Mesendoderm (in vitro differentiated cells): ENCODE data around the gene RASA3.

ENCODE experiments used
- DNase-seq: peaks from one replicate; pipeline ENCODE4 v3.0.0; 2013
- H2AK5ac ChIP-seq: 2 replicates; pipeline ENCODE4 v1.6.1; 2013; ENCODE audit warnings: low read length, inconsistent platforms
- H2BK120ac ChIP-seq: 2 replicates; pipeline ENCODE4 v1.6.1; 2013; ENCODE audit warnings: low read depth, mild to moderate bottlenecking, low read length, moderate library complexity, mixed read lengths
- H2BK15ac ChIP-seq: replicated peaks from 2 replicates; pipeline ENCODE4 v1.6.1; 2013; ENCODE audit warnings: low read depth, mild to moderate bottlenecking, moderate library complexity
- H2BK5ac ChIP-seq: 2 replicates; pipeline ENCODE4 v1.6.1; 2013; ENCODE audit warnings: low read length, inconsistent platforms
- H3K18ac ChIP-seq: 2 replicates; pipeline ENCODE4 v1.6.1; 2013; ENCODE audit warnings: mild to moderate bottlenecking, low read length, mixed read lengths
- H3K23ac ChIP-seq: one replicate; pipeline ENCODE4 v1.6.1; 2013; ENCODE audit warnings: low read length
- H3K27ac ChIP-seq: 2 replicates; pipeline ENCODE4 v1.5.1; 2013; ENCODE audit warnings: low read depth, mild to moderate bottlenecking, inconsistent platforms, low read length, moderate library complexity
- H3K27me3 ChIP-seq: 2 replicates; pipeline ENCODE4 v1.6.1; 2013; ENCODE audit warnings: low read length, control low read depth, mild to moderate bottlenecking, inconsistent platforms; ENCODE audit not compliant: insufficient read depth, poor library complexity
- H3K36me3 ChIP-seq: 2 replicates; pipeline ENCODE4 v1.6.1; 2013; ENCODE audit warnings: low read length, inconsistent platforms; ENCODE audit not compliant: control insufficient read depth, insufficient read depth
- H3K4ac ChIP-seq: one replicate; pipeline ENCODE4 v1.6.1; 2013; ENCODE audit warnings: low read depth, mild to moderate bottlenecking, low read length, moderate library complexity
- H3K4me1 ChIP-seq: 2 replicates; pipeline ENCODE4 v1.6.1; 2013; ENCODE audit warnings: low read depth, low read length, inconsistent platforms; ENCODE audit not compliant: control insufficient read depth
- H3K4me2 ChIP-seq: 2 replicates; pipeline ENCODE4 v1.6.1; 2013; ENCODE audit warnings: low read length
- H3K4me3 ChIP-seq: 2 replicates; pipeline ENCODE4 v1.5.1; 2013; ENCODE audit warnings: mild to moderate bottlenecking, low read length
- H3K56ac ChIP-seq: one replicate; pipeline ENCODE4 v1.6.1; 2013; ENCODE audit warnings: low read length
- H3K79me1 ChIP-seq: 2 replicates; pipeline ENCODE4 v1.6.1; 2013; ENCODE audit warnings: low read length, inconsistent platforms
- H3K79me2 ChIP-seq: 2 replicates; pipeline ENCODE4 v1.6.1; 2013; ENCODE audit warnings: mild to moderate bottlenecking, low read length; ENCODE audit not compliant: control insufficient read depth, insufficient read depth
- H3K9ac ChIP-seq: 2 replicates; pipeline ENCODE4 v1.6.1; 2013; ENCODE audit warnings: low read length, inconsistent platforms
- H4K5ac ChIP-seq: one replicate; pipeline ENCODE4 v1.6.1; 2013; ENCODE audit warnings: low read length
- H4K8ac ChIP-seq: one replicate; pipeline ENCODE4 v1.6.1; 2013; ENCODE audit warnings: low read depth, mild to moderate bottlenecking, control low read depth, low read length, moderate library complexity
- WGBS: extraction: QIAGEN DNeasy Blood & Tissue Kit; methylation state at CpG from one replicate; pipeline ENCODE4 v1.1.7; 2013; ENCODE audit warnings: low lambda C conversion rate, missing lambda C conversion rate; ENCODE audit not compliant: insufficient coverage; ENCODE audit errors: extremely low coverage; 5-methylcytosine and 5-hydroxymethylcytosine counted together

The RASA3 gene

DNA sequence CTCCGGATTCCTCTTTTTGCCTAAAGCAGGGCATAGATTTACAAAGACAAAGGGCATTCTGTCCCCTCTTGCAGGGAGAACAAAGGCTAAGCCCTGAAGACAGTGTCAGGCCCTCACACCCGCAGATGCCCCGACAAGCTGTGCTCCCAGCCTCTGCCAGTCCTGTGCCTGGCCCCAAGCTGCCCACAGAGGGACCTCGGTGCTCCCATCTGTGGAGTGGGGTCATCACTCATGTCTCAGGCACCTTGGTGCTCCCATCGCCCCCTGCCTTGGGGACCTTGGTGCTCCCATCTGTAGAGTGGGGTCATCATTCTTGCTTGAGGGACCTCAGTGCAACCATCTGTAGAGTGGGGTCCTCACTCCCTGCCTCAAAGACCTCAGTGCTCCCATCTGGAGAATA lies 182.9 kb downstream of the RASA3 start:
- Histone ChIP-seq H2BK15ac (no peak overlapping the region), H4K5ac (no peak overlapping the region), H3K27ac (no peak overlapping the region), H3K27me3 (no peaks in the 10 kb centered on the region), H3K4ac (no peak overlapping the region), H3K36me3 (no peaks in the 10 kb centered on the region), H4K8ac (no peak overlapping the region), H3K9ac (no peak overlapping the region), H3K18ac (no peak overlapping the region), H3K4me1 (no peaks in the 10 kb centered on the region), H3K79me1 (no peaks in the 10 kb centered on the region), H3K23ac (no peak overlapping the region), H2AK5ac (no peak overlapping the region), H3K79me2 (no peaks in the 10 kb centered on the region), H2BK120ac (no peak overlapping the region), H3K4me3 (no peak overlapping the region), H2BK5ac (no peak overlapping the region), H3K4me2 (no peak overlapping the region), H3K56ac (no peak overlapping the region)
- no peak for DNase-seq
- WGBS: no CpG with 5 or more reads among the region's 5 CpGs

DNA sequence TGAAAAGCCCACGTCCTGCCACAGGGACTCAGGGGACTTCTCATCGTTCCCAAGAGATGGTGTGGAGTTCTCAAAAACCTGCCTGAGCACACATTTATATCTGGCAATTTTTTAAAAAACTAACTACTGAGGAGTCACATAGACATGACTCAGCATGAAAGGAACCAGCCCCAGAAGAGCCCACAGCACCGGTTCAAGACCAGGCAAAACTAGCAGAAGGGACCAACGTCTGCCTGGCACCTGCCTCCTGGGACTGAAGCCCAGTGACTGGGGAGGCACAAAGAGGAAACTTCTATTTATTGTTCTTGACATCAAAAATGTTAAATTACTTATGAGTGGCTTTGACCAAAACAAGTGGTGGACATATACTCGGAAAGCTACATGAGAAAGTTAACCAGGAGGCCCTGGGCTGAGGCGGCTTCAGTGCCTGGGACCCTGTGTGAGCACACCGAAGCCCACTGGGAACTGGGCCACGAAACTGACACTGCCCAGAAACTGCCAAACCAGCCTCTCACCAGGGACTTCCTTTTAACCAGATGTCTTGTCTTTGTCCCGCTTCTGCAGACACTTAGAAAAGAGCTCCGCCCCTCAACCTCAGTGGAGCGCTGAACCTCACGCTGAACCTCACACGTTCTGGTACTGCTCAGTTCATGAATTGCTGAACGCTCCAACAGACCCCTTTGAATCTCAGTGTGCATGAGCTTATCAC lies 184.2 kb downstream of the RASA3 start:
- no peaks in the 10 kb centered on the region for H3K36me3 ChIP-seq
- no peak overlapping the region for H3K27ac ChIP-seq
- no peak overlapping the region for H3K4ac ChIP-seq
- no peak overlapping the region for H3K56ac ChIP-seq
- no peak overlapping the region for H2BK15ac ChIP-seq
- H2BK5ac ChIP-seq: no peak overlapping the region
- no peaks in the 10 kb centered on the region for H3K79me2 ChIP-seq
- no peak for DNase-seq
- H3K23ac ChIP-seq: no peak overlapping the region
- no peaks in the 10 kb centered on the region for H3K27me3 ChIP-seq
- no peak overlapping the region for H2BK120ac ChIP-seq
- H3K4me2 ChIP-seq: no peak overlapping the region
- no peak overlapping the region for H2AK5ac ChIP-seq
- no peak overlapping the region for H3K9ac ChIP-seq
- no peak overlapping the region for H3K4me3 ChIP-seq
- no peak overlapping the region for H4K5ac ChIP-seq
- no peak overlapping the region for H3K18ac ChIP-seq
- no peaks in the 10 kb centered on the region for H3K4me1 ChIP-seq
- no peaks in the 10 kb centered on the region for H3K79me1 ChIP-seq
- WGBS: no CpG with 5 or more reads among the region's 14 CpGs
- no peak overlapping the region for H4K8ac ChIP-seq

DNA sequence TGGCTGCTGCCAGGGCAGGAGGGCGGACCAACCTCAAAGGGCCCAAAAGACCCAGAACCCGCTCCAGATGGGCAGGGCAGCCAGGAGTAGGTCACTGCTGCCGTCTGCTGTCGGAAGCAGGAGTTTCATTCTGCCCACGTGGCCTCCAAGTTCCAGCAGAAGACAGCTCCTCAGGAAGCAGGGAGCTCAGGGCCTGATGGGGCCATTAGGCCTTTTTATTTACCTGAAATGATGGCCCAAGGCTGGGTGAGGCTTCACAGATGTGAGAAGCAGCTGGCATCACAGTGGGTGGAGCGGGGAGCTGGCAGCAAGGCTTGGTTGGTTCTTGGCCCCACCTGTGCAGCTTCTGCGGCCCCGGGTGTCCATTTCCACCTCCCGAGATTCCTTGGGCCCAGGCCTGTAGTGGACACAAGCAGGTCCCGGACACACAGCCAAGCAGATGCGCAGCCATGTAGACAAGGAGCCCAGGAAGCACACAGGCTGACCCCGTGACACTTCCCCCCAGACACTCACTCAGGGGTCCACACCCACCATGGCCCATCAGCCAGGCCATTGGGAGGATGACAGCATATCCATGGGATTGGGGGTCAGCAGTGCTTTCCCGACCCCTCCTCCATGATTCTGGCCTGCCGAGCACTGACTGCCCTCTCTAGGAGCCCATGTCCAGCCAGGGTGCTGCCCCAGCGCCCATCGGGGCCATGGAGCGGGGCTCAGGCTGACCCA lies 185.0 kb downstream of the RASA3 start:
- no peak overlapping the region for H2AK5ac ChIP-seq
- peak; percentile 34 for DNase-seq
- H3K36me3 ChIP-seq: no peaks in the 10 kb centered on the region
- H3K56ac ChIP-seq: no peak overlapping the region
- H3K79me1 ChIP-seq: no peaks in the 10 kb centered on the region
- no peak overlapping the region for H3K4me3 ChIP-seq
- no peak overlapping the region for H4K8ac ChIP-seq
- no peak overlapping the region for H3K27ac ChIP-seq
- H2BK120ac ChIP-seq: no peak overlapping the region
- H3K4me2 ChIP-seq: no peak overlapping the region
- H4K5ac ChIP-seq: no peak overlapping the region
- no peaks in the 10 kb centered on the region for H3K4me1 ChIP-seq
- H3K23ac ChIP-seq: no peak overlapping the region
- WGBS: no CpG with 5 or more reads among the region's 17 CpGs
- no peak overlapping the region for H3K18ac ChIP-seq
- H2BK5ac ChIP-seq: no peak overlapping the region
- no peak overlapping the region for H2BK15ac ChIP-seq
- no peaks in the 10 kb centered on the region for H3K27me3 ChIP-seq
- H3K79me2 ChIP-seq: no peaks in the 10 kb centered on the region
- H3K9ac ChIP-seq: no peak overlapping the region
- H3K4ac ChIP-seq: no peak overlapping the region

DNA sequence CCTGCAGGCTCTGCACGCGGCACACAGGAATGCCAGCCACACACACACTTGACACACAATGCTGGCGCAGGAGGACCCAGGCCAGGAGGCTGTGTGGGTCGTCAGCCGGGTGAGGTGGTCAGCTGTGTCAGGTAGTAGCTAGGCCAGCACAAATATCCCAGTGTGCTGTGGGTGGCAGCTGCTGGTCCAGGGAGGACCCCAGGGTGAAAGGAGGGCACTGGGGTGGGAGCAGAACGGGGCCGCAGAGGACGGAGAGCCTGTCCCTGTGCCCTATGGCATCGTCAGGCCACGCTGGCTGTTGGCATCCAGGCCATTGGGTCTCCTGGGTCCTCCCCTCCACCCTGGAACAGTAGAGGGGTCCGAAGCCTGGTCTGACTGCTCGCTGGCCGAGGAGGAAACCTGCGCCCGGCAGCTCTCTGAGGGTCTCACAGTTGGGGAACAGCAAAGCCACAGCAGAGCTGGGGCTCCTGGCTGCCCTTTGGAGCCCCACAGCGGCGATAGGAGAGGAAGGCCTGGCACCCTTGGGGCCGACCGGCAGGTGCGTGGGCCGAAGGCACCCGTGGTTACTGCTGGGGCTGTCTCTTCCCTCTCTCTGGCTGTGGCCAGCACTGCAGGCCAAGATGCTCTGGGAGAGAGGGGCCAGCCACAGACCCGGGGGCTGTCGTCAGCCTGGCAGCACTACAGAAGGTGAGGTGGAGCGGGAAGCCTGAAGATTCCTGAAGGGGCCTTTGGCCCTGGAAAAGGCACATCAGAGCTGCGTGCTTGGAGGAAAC lies 185.8 kb downstream of the RASA3 start:
- Histone ChIP-seq H2AK5ac (no peak overlapping the region), H3K27me3 (no peaks in the 10 kb centered on the region), H3K4me3 (no peak overlapping the region), H3K4ac (no peak overlapping the region), H3K27ac (no peak overlapping the region), H2BK15ac (no peak overlapping the region), H3K18ac (no peak overlapping the region), H3K9ac (no peak overlapping the region), H2BK5ac (no peak overlapping the region), H3K4me2 (no peak overlapping the region), H4K5ac (no peak overlapping the region), H3K56ac (no peak overlapping the region), H3K23ac (no peak overlapping the region), H2BK120ac (no peak overlapping the region), H3K36me3 (no peaks in the 10 kb centered on the region), H3K79me2 (no peaks in the 10 kb centered on the region), H4K8ac (no peak overlapping the region), H3K79me1 (no peaks in the 10 kb centered on the region), H3K4me1 (no peaks in the 10 kb centered on the region)
- no CpG with 5 or more reads among the region's 26 CpGs for WGBS
- no peak for DNase-seq

DNA sequence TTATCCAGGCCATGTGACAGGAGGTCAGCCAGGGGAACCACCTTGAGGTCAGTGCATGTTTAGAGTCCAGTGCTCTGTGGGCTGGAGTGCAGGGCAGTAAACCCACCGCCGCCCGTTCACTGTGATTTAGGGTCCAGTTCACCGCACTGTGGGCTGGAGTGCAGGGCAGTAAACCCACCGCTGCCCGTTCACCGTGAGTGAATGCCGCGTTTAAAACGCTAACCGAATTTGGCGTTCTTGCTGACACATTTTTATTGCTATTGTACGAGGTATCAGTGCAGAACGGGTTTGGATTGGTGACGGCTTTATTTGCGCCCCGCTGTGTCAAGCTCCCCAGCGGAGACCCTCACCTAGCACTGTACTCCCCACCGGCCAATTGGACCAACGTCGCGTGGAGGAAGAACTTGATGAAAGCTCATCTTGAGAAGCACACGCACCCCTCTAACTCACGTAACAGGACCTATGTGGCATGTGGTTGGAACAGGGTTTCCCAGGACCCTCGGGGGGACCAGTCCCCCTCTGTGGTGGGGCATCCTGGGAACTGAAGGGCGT lies 186.5 kb downstream of the RASA3 start:
- Histone ChIP-seq H3K4ac (no peak overlapping the region), H2BK120ac (no peak overlapping the region), H3K56ac (no peak overlapping the region), H3K27ac (no peak overlapping the region), H3K4me3 (no peak overlapping the region), H2BK15ac (no peak overlapping the region), H3K27me3 (no peaks in the 10 kb centered on the region), H3K79me2 (no peaks in the 10 kb centered on the region), H3K36me3 (no peaks in the 10 kb centered on the region), H4K5ac (no peak overlapping the region), H3K23ac (no peak overlapping the region), H2BK5ac (no peak overlapping the region), H3K79me1 (no peaks in the 10 kb centered on the region), H3K4me2 (no peak overlapping the region), H2AK5ac (no peak overlapping the region), H4K8ac (no peak overlapping the region), H3K9ac (no peak overlapping the region), H3K4me1 (no peaks in the 10 kb centered on the region), H3K18ac (no peak overlapping the region)
- DNase-seq: no peak
- no CpG with 5 or more reads among the region's 26 CpGs for WGBS
